ENCODE results near the gene C2CD4B.

GRCh38 chr15:62209322-62209721 lies 44.2 kb upstream of the C2CD4B start:
- TF ChIP-seq CTCF (IDR thresholded peaks at IDR 0.05; ENCODE audit: low read depth, low read length) (no peak), POLR2A (IDR thresholded peaks at IDR 0.05; ENCODE audit: extremely low read depth, insufficient read length) (no peak)

All from NB4 (cell line).